Measurements from ENCODE around the gene FLNC.

The FLNC gene

GRCh38 chr7:128843938-128844621 lies 13.9 kb downstream of the FLNC start:
- no peak overlapping the region for H3K27ac ChIP-seq
- TF ChIP-seq, protein P1, sequence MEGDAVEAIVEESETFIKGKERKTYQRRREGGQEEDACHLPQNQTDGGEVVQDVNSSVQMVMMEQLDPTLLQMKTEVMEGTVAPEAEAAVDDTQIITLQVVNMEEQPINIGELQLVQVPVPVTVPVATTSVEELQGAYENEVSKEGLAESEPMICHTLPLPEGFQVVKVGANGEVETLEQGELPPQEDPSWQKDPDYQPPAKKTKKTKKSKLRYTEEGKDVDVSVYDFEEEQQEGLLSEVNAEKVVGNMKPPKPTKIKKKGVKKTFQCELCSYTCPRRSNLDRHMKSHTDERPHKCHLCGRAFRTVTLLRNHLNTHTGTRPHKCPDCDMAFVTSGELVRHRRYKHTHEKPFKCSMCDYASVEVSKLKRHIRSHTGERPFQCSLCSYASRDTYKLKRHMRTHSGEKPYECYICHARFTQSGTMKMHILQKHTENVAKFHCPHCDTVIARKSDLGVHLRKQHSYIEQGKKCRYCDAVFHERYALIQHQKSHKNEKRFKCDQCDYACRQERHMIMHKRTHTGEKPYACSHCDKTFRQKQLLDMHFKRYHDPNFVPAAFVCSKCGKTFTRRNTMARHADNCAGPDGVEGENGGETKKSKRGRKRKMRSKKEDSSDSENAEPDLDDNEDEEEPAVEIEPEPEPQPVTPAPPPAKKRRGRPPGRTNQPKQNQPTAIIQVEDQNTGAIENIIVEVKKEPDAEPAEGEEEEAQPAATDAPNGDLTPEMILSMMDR (conservative IDR thresholded peaks at IDR 0.05): no peak

GRCh38 chr7:128844777-128845311 lies 14.6 kb downstream of the FLNC start:
- TF ChIP-seq, protein P1 (conservative IDR thresholded peaks at IDR 0.05): no peak
- H3K27ac ChIP-seq: no peak overlapping the region

DNA sequence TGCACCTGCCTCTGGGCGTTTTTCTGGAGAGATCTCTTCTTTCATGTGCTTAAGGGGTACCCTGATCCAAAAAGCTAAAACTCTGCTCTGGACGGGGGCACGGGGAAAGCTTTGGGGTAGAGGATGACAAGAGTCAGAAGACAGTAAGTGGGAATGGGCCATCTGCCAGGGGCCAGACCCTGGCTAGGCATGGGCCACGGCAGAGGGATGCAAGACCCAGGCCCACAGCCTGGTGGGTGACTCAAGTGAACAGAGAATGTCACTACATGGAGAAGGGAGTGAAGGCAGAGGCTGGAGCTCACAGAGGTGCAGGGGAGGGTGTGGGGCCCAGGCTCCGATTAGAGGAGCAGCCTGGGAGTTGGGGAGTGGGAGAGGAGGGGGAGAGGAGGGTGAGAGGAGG lies 15.3 kb downstream of the FLNC start:
- H3K27ac ChIP-seq: no peak overlapping the region
- TF ChIP-seq, protein P1 (conservative IDR thresholded peaks at IDR 0.05): no peak

GRCh38 chr7:128845987-128846386 lies 15.8 kb downstream of the FLNC start:
- TF ChIP-seq, protein P1 (conservative IDR thresholded peaks at IDR 0.05): no peak
- no peak overlapping the region for H3K27ac ChIP-seq

GRCh38 chr7:128846781-128847444 lies 16.7 kb downstream of the FLNC start:
- H3K27ac ChIP-seq: no peak overlapping the region
- TF ChIP-seq, protein P1 (conservative IDR thresholded peaks at IDR 0.05): no peak

DNA sequence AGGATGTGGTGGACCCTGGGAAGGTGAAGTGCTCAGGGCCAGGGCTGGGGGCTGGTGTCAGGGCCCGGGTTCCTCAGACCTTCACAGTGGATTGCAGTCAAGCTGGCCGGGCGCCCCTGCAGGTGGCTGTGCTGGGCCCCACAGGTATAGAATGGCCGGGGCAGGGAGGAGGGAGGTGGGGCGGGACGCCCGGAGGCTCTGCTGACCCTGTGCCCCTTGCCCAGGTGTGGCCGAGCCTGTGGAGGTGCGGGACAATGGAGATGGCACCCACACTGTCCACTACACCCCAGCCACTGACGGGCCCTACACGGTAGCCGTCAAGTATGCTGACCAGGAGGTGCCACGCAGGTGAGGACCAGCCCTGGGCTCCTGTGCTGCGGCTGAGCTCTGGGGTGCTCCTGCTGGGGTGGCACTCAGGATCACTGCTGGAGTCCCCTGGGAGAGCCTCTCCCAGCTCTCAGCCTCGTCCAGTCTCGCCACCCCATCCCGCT lies 17.6 kb downstream of the FLNC start:
- no peak overlapping the region for H3K27ac ChIP-seq
- TF ChIP-seq, protein P1 (conservative IDR thresholded peaks at IDR 0.05): no peak

GRCh38 chr7:128848289-128849155 lies 18.3 kb downstream of the FLNC start:
- H3K27ac ChIP-seq: no peak overlapping the region
- TF ChIP-seq, protein P1 (conservative IDR thresholded peaks at IDR 0.05): no peak

All from VCaP (cell line).